Astrocyte (in vitro differentiated cells and primary cell): ENCODE results near the gene CCDC15. TPM values are rescaled to one million over a fixed set of nuclear protein-coding genes. Genes with fewer than 3 reads are reported as not detected.
A peak's percentile ranks its signal among the peaks of the same experiment; 100 is the strongest.

Experiments used
- DNase-seq: peaks from one replicate; pipeline ENCODE4 v3.0.0-alpha.2; 2010; ENCODE audit warnings: low read depth
- FAIRE-seq: peaks from 2 replicates; lab custom pipeline; 2011; peaks lifted over from hg19 to GRCh38; lab: Jason Lieb, UNC
- H2AFZ ChIP-seq: 2 replicates; pipeline ENCODE4 v1.6.0; 2012; ENCODE audit warnings: low read depth, low read length, inconsistent platforms
- H3K27ac ChIP-seq: 2 replicates; pipeline ENCODE4 v1.5.1; 2011; ENCODE audit warnings: low read depth, low read length, inconsistent platforms
- H3K27me3 ChIP-seq: 2 replicates; pipeline ENCODE4 v1.6.0; 2011; ENCODE audit warnings: low read length, inconsistent platforms; ENCODE audit not compliant: insufficient read depth
- H3K36me3 ChIP-seq: 2 replicates; pipeline ENCODE4 v1.5.1; 2011; ENCODE audit warnings: low read length, inconsistent platforms; ENCODE audit not compliant: insufficient read depth
- H3K4me1 ChIP-seq: 2 replicates; pipeline ENCODE4 v1.5.1; 2011; ENCODE audit warnings: low read length, inconsistent platforms; ENCODE audit not compliant: insufficient read depth
- H3K4me2 ChIP-seq: 2 replicates; pipeline ENCODE4 v1.6.0; 2012; ENCODE audit warnings: low read length, inconsistent platforms
- H3K4me3 ChIP-seq: 2 replicates; pipeline ENCODE4 v1.5.1; 2011; ENCODE audit warnings: low read depth, mild to moderate bottlenecking, low read length, inconsistent platforms; ENCODE audit not compliant: insufficient read depth
- H3K79me2 ChIP-seq: 2 replicates; pipeline ENCODE4 v1.6.0; 2012; ENCODE audit warnings: mild to moderate bottlenecking, low read length, inconsistent platforms; ENCODE audit not compliant: insufficient read depth
- H3K9ac ChIP-seq: 2 replicates; pipeline ENCODE4 v1.6.0; 2012; ENCODE audit warnings: mild to moderate bottlenecking, low read length, inconsistent platforms
- H3K9me3 ChIP-seq: 2 replicates; pipeline ENCODE4 v1.5.1; 2012; ENCODE audit warnings: low read depth, mild to moderate bottlenecking, low read length, inconsistent platforms; ENCODE audit not compliant: insufficient read depth
- H4K20me1 ChIP-seq: 2 replicates; pipeline ENCODE4 v1.6.0; 2012; ENCODE audit warnings: low read length, inconsistent platforms; ENCODE audit not compliant: insufficient read depth
- H3K27ac Mint-ChIP-seq: one replicate; pipeline ENCODE4 v1.8.0; 2021; ENCODE audit warnings: mild to moderate bottlenecking, mixed read lengths; ENCODE audit not compliant: unreplicated experiment
- H3K27me3 Mint-ChIP-seq: one replicate; pipeline ENCODE4 v1.8.0; 2021; ENCODE audit warnings: low read depth, mixed read lengths; ENCODE audit not compliant: unreplicated experiment
- H3K36me3 Mint-ChIP-seq: one replicate; pipeline ENCODE4 v1.8.0; 2021; ENCODE audit warnings: low read depth, mixed read lengths; ENCODE audit not compliant: unreplicated experiment
- H3K4me1 Mint-ChIP-seq: one replicate; pipeline ENCODE4 v1.8.0; 2021; ENCODE audit warnings: low read depth, mixed read lengths; ENCODE audit not compliant: unreplicated experiment
- H3K4me3 Mint-ChIP-seq: one replicate; pipeline ENCODE4 v1.8.0; 2021; ENCODE audit warnings: mild to moderate bottlenecking, moderate library complexity, mixed read lengths; ENCODE audit not compliant: unreplicated experiment
- H3K9me3 Mint-ChIP-seq: one replicate; pipeline ENCODE4 v1.8.0; 2021; ENCODE audit warnings: mild to moderate bottlenecking, mixed read lengths; ENCODE audit not compliant: unreplicated experiment
- EZH2 ChIP-seq: IDR thresholded peaks from 2 replicates; pipeline ENCODE4 v1.6.1; 2012; ENCODE audit warnings: mild to moderate bottlenecking, low read length, inconsistent platforms; ENCODE audit not compliant: insufficient read depth
- total RNA-seq: library from RNA; stranded (reverse); gene quantifications from 2 replicates; pipeline ENCODE4 v1.2.1, GENCODE V29; 2021
- TF ChIP-seq, protein P1 (sequence below): IDR thresholded peaks from 2 replicates; pipeline ENCODE4 v1.5.1; 2011; ENCODE audit warnings: low read depth, mild to moderate bottlenecking, inconsistent platforms, low read length, moderate library complexity; ENCODE audit not compliant: insufficient read depth

Gene CCDC15
- total RNA-seq, 1 donor from 2014 or later = 0.75 TPM

- peak overlapping the region; percentile 55 for H3K27ac ChIP-seq
- H3K36me3 Mint-ChIP-seq = no peaks in the 10 kb centered on the region
- no peak overlapping the region for H3K4me3 ChIP-seq
- TF ChIP-seq, protein P1, sequence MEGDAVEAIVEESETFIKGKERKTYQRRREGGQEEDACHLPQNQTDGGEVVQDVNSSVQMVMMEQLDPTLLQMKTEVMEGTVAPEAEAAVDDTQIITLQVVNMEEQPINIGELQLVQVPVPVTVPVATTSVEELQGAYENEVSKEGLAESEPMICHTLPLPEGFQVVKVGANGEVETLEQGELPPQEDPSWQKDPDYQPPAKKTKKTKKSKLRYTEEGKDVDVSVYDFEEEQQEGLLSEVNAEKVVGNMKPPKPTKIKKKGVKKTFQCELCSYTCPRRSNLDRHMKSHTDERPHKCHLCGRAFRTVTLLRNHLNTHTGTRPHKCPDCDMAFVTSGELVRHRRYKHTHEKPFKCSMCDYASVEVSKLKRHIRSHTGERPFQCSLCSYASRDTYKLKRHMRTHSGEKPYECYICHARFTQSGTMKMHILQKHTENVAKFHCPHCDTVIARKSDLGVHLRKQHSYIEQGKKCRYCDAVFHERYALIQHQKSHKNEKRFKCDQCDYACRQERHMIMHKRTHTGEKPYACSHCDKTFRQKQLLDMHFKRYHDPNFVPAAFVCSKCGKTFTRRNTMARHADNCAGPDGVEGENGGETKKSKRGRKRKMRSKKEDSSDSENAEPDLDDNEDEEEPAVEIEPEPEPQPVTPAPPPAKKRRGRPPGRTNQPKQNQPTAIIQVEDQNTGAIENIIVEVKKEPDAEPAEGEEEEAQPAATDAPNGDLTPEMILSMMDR = no peak
- no peak for TF ChIP-seq EZH2
- H3K79me2 ChIP-seq = no peaks in the 10 kb centered on the region
- H3K4me1 ChIP-seq = peaks cover 37% of the 10 kb centered on the region
- H3K9me3 ChIP-seq = no peaks in the 10 kb centered on the region
- H3K4me1 Mint-ChIP-seq = peaks cover 26% of the 10 kb centered on the region
- no peak overlapping the region for H3K27ac Mint-ChIP-seq
- H3K9ac ChIP-seq = peak overlapping the region; percentile 22
- no peak for FAIRE-seq
- H3K9me3 Mint-ChIP-seq = peaks cover 2% of the 10 kb centered on the region
- H3K27me3 Mint-ChIP-seq = peaks cover 30% of the 10 kb centered on the region
- no peak for DNase-seq
- no peaks in the 10 kb centered on the region for H3K36me3 ChIP-seq
- H3K27me3 ChIP-seq = no peaks in the 10 kb centered on the region
- H4K20me1 ChIP-seq = no peaks in the 10 kb centered on the region
- H2AFZ ChIP-seq = no peak overlapping the region
- H3K4me3 Mint-ChIP-seq = no peak overlapping the region
- H3K4me2 ChIP-seq = peak overlapping the region; percentile 72
Measured at GRCh38 chr11:125079878-125080530, 126.0 kb downstream of the CCDC15 start.

DNA sequence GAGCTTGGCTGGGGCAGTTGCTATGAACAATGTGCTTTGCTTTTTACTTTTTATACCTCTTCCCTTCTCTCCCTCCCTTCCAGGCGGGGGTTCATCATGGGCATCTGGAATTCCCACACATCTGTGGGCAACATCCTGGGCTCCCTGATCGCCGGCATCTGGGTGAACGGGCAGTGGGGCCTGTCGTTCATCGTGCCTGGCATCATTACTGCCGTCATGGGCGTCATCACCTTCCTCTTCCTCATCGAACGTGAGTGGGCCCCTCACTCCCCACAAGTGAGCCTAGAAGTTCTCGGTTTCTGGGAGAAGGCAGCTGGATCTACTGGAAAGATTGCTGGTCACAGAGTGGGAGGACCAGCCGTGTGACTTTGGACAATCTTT, 126.5 kb downstream of the CCDC15 start:
- Mint-ChIP-seq H3K27me3 (peaks cover 28% of the 10 kb centered on the region), H3K4me1 (peaks cover 24% of the 10 kb centered on the region), H3K27ac (no peak overlapping the region), H3K9me3 (peaks cover 2% of the 10 kb centered on the region), H3K36me3 (no peaks in the 10 kb centered on the region), H3K4me3 (no peak overlapping the region)
- Histone ChIP-seq H3K9me3 (no peaks in the 10 kb centered on the region), H3K4me3 (no peak overlapping the region), H3K36me3 (no peaks in the 10 kb centered on the region), H2AFZ (no peak overlapping the region), H3K4me1 (peaks cover 35% of the 10 kb centered on the region), H3K27me3 (no peaks in the 10 kb centered on the region), H3K27ac (no peak overlapping the region), H4K20me1 (no peaks in the 10 kb centered on the region), H3K9ac (no peak overlapping the region), H3K79me2 (no peaks in the 10 kb centered on the region), H3K4me2 (no peak overlapping the region)
- TF ChIP-seq EZH2 = no peak
- TF ChIP-seq, protein P1 = no peak
- FAIRE-seq = no peak
- no peak for DNase-seq

GRCh38 chr11:125081098-125081798, 127.2 kb downstream of the CCDC15 start:
- Histone ChIP-seq H3K9ac (no peak overlapping the region), H3K4me2 (no peak overlapping the region), H3K27ac (no peak overlapping the region), H2AFZ (no peak overlapping the region), H3K4me1 (peaks cover 28% of the 10 kb centered on the region), H3K27me3 (no peaks in the 10 kb centered on the region), H3K4me3 (no peak overlapping the region), H3K79me2 (no peaks in the 10 kb centered on the region), H3K9me3 (no peaks in the 10 kb centered on the region), H3K36me3 (no peaks in the 10 kb centered on the region), H4K20me1 (no peaks in the 10 kb centered on the region)
- H3K9me3 Mint-ChIP-seq = peaks cover 2% of the 10 kb centered on the region
- no peak for TF ChIP-seq EZH2
- TF ChIP-seq, protein P1 = no peak
- peaks cover 29% of the 10 kb centered on the region for H3K27me3 Mint-ChIP-seq
- H3K4me1 Mint-ChIP-seq = peaks cover 20% of the 10 kb centered on the region
- DNase-seq (no peak), FAIRE-seq (no peak)
- H3K4me3 Mint-ChIP-seq = no peak overlapping the region
- H3K27ac Mint-ChIP-seq = no peak overlapping the region
- H3K36me3 Mint-ChIP-seq = no peaks in the 10 kb centered on the region
